NCI-H2227 (cell line): Measurements from ENCODE around the gene KLRF1.

Source experiments
- DNase-seq: peaks from one replicate; lab custom pipeline; 2025; ENCODE audit not compliant: unreplicated experiment; lab: John Stamatoyannopoulos, UW

The KLRF1 gene

GRCh38 chr12:9808504-9808903 is 18.8 kb upstream of the KLRF1 start:
- DNase-seq = no peak

DNA sequence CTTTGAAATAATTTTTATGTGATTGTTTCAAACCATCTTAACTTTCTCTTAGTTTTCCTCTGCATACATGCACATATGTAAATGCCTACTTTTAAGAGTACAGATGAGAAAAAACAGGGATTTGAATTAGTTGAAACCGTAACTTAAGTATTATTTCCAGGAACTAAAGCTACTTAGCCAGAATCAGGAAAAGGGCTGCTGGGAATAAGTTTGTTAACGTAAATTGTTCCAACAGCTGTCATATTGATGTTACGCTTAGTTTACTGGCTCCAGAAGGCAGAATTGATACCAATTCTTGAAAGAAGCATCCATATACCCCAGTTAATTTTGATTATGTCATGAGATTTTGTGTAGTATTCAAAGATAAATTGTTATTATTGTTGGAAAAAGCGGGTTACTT is 17.9 kb upstream of the KLRF1 start:
- no peak for DNase-seq

DNA sequence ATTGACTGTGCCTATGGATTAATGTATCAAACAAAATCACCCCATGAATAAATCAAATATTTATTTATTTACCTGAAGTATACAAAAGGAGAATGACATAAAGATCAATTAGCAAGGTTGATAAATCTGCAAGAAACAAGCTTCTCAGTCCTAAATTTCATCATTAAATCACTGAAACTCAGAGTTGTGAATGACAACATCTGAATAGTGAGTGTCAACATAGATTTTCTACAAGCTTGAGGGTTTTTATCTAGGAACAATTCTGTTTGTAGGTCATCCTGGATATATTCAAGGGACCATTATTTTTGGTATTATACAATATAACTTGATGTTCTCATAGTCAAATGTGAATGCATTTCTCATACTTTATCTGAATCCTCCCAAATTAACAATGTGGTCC is 17.4 kb upstream of the KLRF1 start:
- no peak for DNase-seq

DNA sequence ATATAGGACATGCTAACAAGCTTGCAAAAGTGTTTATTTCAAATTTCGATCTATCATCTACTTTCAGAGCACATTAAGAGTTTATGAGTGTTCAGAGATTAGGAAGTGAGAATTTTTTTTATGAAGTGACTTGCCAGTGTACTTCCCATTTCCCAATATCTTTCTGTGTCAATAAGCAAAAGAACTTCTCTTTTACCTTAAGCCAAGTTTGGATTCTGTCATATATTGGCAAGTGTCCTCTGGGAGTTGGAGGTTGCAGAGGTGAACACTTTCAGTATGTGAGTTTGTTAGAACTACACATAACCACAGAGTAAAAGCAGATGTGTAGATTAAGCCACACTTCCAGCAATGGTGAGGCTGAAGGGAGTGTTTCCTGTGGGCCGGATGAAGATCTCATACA is 16.6 kb upstream of the KLRF1 start:
- no peak for DNase-seq

- DNase-seq = no peak
Measured at GRCh38 chr12:9811621-9812020, 15.7 kb upstream of the KLRF1 start.

GRCh38 chr12:9813821-9814798 is 13.2 kb upstream of the KLRF1 start:
- DNase-seq = no peak

GRCh38 chr12:9820281-9820930 is 6.9 kb upstream of the KLRF1 start:
- DNase-seq = no peak

- no peak for DNase-seq
Measured at GRCh38 chr12:9829483-9829882, 2.2 kb downstream of the KLRF1 start.

DNA sequence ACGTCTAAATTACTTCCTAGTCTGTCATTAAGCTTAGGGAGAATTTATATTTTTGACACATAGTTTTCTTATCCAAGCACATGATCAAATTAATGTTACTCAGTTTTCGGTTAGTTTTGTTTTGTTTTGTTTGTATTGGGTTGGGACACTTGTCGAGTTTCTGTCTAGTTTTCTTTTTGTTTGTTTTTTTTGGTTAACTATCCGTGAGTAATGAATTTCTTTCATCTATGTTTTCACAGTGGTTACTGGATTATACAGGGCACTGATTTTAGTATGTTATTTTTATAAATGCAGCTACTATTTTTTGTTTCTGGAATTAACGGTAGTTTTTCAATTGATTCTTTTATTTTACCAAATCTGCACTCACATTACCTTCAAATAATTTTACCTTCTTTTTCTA is 2.7 kb downstream of the KLRF1 start:
- DNase-seq = no peak

DNA sequence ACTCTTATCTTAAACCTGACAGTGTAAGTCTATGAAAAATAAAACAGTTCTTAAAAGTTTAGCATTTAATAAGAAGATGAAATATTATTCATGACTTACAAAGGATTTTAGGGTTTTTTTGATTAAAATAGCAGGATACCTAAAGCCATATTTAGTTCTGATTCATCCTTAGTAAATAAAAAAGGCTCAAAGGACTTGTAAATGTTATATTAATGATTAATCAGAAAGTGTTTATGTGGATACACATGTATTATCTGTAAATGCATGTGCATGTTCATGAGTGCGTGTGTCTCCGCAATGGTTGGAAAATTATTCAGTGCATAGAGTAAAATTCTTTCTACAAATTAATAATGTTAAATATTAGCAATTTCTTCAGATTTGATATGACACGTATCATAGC is 4.4 kb downstream of the KLRF1 start:
- DNase-seq = no peak

DNA sequence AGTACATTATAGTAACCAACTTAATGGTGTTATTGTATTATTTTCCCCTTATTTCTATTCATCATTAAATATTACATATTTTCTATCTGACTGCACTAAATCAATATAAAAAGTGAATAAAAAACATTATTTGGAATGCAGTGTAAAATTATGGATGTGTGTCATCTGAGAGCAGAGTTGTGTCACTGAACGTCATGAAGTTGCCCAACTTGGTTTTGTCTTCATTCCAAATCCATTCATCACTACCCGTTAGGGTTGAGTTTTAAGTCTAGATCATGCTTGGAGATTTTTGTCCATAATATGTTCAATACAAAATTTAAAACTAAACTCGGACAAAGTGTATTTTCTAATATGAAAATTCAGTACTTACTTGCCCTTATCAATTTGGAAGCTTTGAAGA is 16.1 kb downstream of the KLRF1 start:
- no peak for DNase-seq

DNA sequence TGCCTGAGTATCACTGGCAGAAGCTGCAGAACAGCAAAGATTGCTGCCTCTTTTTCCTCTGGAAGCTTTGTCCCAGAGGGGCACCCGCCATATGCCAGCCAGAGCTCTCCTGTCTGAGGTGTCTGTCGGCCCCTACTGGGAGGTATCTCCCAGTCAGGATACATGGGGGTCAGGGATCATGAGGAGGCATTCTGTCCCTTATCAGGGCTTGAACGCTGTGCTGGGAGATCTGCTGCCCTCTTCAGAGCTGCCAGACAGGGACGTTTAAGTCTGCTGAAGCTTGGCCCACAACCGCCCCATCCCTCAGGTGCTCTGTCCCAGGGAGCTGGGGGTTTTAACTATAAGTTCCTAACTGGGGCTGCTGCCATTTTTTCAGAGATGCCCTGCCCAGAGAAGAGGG is 21.6 kb downstream of the KLRF1 start:
- DNase-seq = no peak

GRCh38 chr12:9851050-9851449 is 23.8 kb downstream of the KLRF1 start:
- DNase-seq = no peak

- DNase-seq = no peak
Measured at GRCh38 chr12:9851927-9852326, 24.6 kb downstream of the KLRF1 start.

GRCh38 chr12:9856151-9856550 is 28.9 kb downstream of the KLRF1 start:
- DNase-seq = no peak

- DNase-seq = no peak
Measured at GRCh38 chr12:9856894-9857293, 29.6 kb downstream of the KLRF1 start.

- DNase-seq = no peak
Measured at GRCh38 chr12:9858135-9858534, 30.9 kb downstream of the KLRF1 start.

GRCh38 chr12:9864913-9865675 is 37.8 kb downstream of the KLRF1 start:
- no peak for DNase-seq

GRCh38 chr12:9866860-9867269 is 39.6 kb downstream of the KLRF1 start:
- no peak for DNase-seq

DNA sequence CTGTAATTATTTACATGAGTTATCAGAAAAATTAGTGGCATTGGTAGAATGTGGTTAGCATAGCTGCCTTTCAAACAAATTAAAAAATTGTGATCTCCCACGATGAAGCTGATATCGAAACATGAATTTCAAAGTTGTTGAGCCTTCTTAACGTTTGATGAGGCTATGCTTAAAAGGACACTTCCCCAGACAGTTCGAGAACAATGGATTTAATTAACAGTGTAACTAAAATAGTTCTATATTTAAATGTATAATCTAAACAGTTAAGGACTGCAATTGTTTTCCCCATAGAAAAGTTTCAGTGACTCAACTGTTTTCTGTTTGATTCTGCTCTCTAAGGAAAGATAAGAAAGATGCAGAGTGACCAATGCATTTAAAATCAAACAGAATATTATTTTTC is 40.2 kb downstream of the KLRF1 start:
- DNase-seq = no peak

- DNase-seq = no peak
Measured at GRCh38 chr12:9868311-9868801, 41.1 kb downstream of the KLRF1 start.

- no peak for DNase-seq
Measured at GRCh38 chr12:9868951-9869306, 41.6 kb downstream of the KLRF1 start.
